Measurements from ENCODE around the gene ZFAND6.
"Not testable (repeated sequence)": the region's sequence is repeated elsewhere in the genome, so short reads cannot be mapped to it uniquely, and the experiment has no call there.

ZFAND6 gene

GRCh38 chr15:80151576-80151975 lies 92.1 kb downstream of the ZFAND6 start:
- Histone ChIP-seq H3K4me3 (no peak overlapping the region), H3K9me3 (no peaks in the 10 kb centered on the region), H3K4me1 (peaks cover 8% of the 10 kb centered on the region), H3K27me3 (ENCODE audit: low read depth) (no peaks in the 10 kb centered on the region), H3K36me3 (replicated peaks) (no peaks in the 10 kb centered on the region)
- in situ Hi-C loops (cut with MboI; ENCODE audit: low sequenced_read_pairs): loop anchor here (25.0 kb wide), 1 partner anchor 814 kb away; no protein-coding TSS in a partner anchor
- DNase-seq (ENCODE audit: low spot score in 2 of 2): no peak

GRCh38 chr15:80152180-80152895 lies 92.9 kb downstream of the ZFAND6 start:
- no peaks in the 10 kb centered on the region for H3K27me3 ChIP-seq (ENCODE audit: low read depth)
- peaks cover 8% of the 10 kb centered on the region for H3K4me1 ChIP-seq
- no peaks in the 10 kb centered on the region for H3K9me3 ChIP-seq
- H3K36me3 ChIP-seq (replicated peaks): no peaks in the 10 kb centered on the region
- peak; percentile 99 to 100 for DNase-seq (ENCODE audit: low spot score in 2 of 2)
- H3K4me3 ChIP-seq: peak overlapping the region; percentile 70
- in situ Hi-C loops (cut with MboI; ENCODE audit: low sequenced_read_pairs): loop anchor here (25.0 kb wide), 1 partner anchor 815 kb away; no protein-coding TSS in a partner anchor

- H3K27me3 ChIP-seq (ENCODE audit: low read depth): no peaks in the 10 kb centered on the region
- peak; percentile 52 to 58 for DNase-seq (ENCODE audit: low spot score in 2 of 2)
- peaks cover 5% of the 10 kb centered on the region for H3K36me3 ChIP-seq (replicated peaks)
- H3K9me3 ChIP-seq: no peaks in the 10 kb centered on the region
- peak within 1 kb of the TSS; percentile 70 for H3K4me3 ChIP-seq
- in situ Hi-C loops (cut with MboI; ENCODE audit: low sequenced_read_pairs): loop anchor here (25.0 kb wide), 1 partner anchor 816 kb away; no protein-coding TSS in a partner anchor
- peaks cover 8% of the 10 kb centered on the region for H3K4me1 ChIP-seq
Observed at GRCh38 chr15:80152896-80153876, 93.7 kb downstream of the ZFAND6 start, which contains the start of gene FAH. TSS of gene FAH (plus strand) at chr15:80152999. CDS start at chr15:80153055, 56 bp downstream.

GRCh38 chr15:80153900-80154299 lies 94.4 kb downstream of the ZFAND6 start:
- Histone ChIP-seq H3K9me3 (no peaks in the 10 kb centered on the region), H3K4me3 (no peak overlapping the region), H3K36me3 (replicated peaks) (peaks cover 12% of the 10 kb centered on the region), H3K4me1 (peaks cover 8% of the 10 kb centered on the region), H3K27me3 (ENCODE audit: low read depth) (no peaks in the 10 kb centered on the region)
- in situ Hi-C loops (cut with MboI; ENCODE audit: low sequenced_read_pairs): loop anchor here (25.0 kb wide), 1 partner anchor 817 kb away; no protein-coding TSS in a partner anchor
- DNase-seq (ENCODE audit: low spot score in 2 of 2): no peak

- Histone ChIP-seq H3K4me1 (peaks cover 8% of the 10 kb centered on the region), H3K9me3 (no peaks in the 10 kb centered on the region), H3K36me3 (replicated peaks) (peaks cover 14% of the 10 kb centered on the region), H3K27me3 (ENCODE audit: low read depth) (no peaks in the 10 kb centered on the region), H3K4me3 (no peak overlapping the region)
- no peak for DNase-seq (ENCODE audit: low spot score in 2 of 2)
- in situ Hi-C loops (cut with MboI; ENCODE audit: low sequenced_read_pairs): loop anchor here (25.0 kb wide), 1 partner anchor 817 kb away; no protein-coding TSS in a partner anchor
Observed at GRCh38 chr15:80154336-80154735, 94.9 kb downstream of the ZFAND6 start.

- H3K36me3 ChIP-seq (replicated peaks): peaks cover 20% of the 10 kb centered on the region
- H3K4me1 ChIP-seq: peaks cover 8% of the 10 kb centered on the region
- H3K4me3 ChIP-seq: no peak overlapping the region
- DNase-seq (ENCODE audit: low spot score in 2 of 2): no peak
- H3K27me3 ChIP-seq (ENCODE audit: low read depth): no peaks in the 10 kb centered on the region
- in situ Hi-C loops (cut with MboI; ENCODE audit: low sequenced_read_pairs): loop anchor here (25.0 kb wide), 1 partner anchor 818 kb away; no protein-coding TSS in a partner anchor
- H3K9me3 ChIP-seq: no peaks in the 10 kb centered on the region
Observed at GRCh38 chr15:80155001-80155377, 95.5 kb downstream of the ZFAND6 start.

- in situ Hi-C loops (cut with MboI; ENCODE audit: low sequenced_read_pairs): loop anchor here (25.0 kb wide), 1 partner anchor 818 kb away; no protein-coding TSS in a partner anchor
- H3K27me3 ChIP-seq (ENCODE audit: low read depth): not testable (repeated sequence)
Observed at GRCh38 chr15:80155378-80156175, 96.1 kb downstream of the ZFAND6 start.

GRCh38 chr15:80156176-80156720 lies 96.8 kb downstream of the ZFAND6 start:
- in situ Hi-C loops (cut with MboI; ENCODE audit: low sequenced_read_pairs): loop anchor here (25.0 kb wide), 1 partner anchor 819 kb away; no protein-coding TSS in a partner anchor
- peaks cover 30% of the 10 kb centered on the region for H3K36me3 ChIP-seq (replicated peaks)
- no peaks in the 10 kb centered on the region for H3K9me3 ChIP-seq
- H3K4me3 ChIP-seq: no peak overlapping the region
- no peak for DNase-seq (ENCODE audit: low spot score in 2 of 2)
- H3K27me3 ChIP-seq (ENCODE audit: low read depth): no peaks in the 10 kb centered on the region
- H3K4me1 ChIP-seq: peaks cover 8% of the 10 kb centered on the region

More at GRCh38 chr15:80155378-80156175, 96.1 kb downstream of the ZFAND6 start:
- not testable (repeated sequence) for H3K9me3 ChIP-seq; H3K4me1 ChIP-seq; H3K4me3 ChIP-seq; DNase-seq (ENCODE audit: low spot score in 2 of 2)
- peaks cover 26% of the 10 kb centered on the region for H3K36me3 ChIP-seq (replicated peaks)

- Histone ChIP-seq H3K27me3 (ENCODE audit: low read depth) (no peaks in the 10 kb centered on the region), H3K4me1 (peaks cover 8% of the 10 kb centered on the region), H3K9me3 (no peaks in the 10 kb centered on the region), H3K36me3 (replicated peaks) (peaks cover 38% of the 10 kb centered on the region), H3K4me3 (no peak overlapping the region)
- DNase-seq (ENCODE audit: low spot score in 2 of 2): no peak
- in situ Hi-C loops (cut with MboI; ENCODE audit: low sequenced_read_pairs): loop anchor here (25.0 kb wide), 1 partner anchor 820 kb away; no protein-coding TSS in a partner anchor
Observed at GRCh38 chr15:80157215-80157614, 97.7 kb downstream of the ZFAND6 start.

GRCh38 chr15:80159301-80159700 lies 99.8 kb downstream of the ZFAND6 start:
- H3K9me3 ChIP-seq: no peaks in the 10 kb centered on the region
- H3K4me3 ChIP-seq: no peak overlapping the region
- in situ Hi-C loops (cut with MboI; ENCODE audit: low sequenced_read_pairs): loop anchor here (25.0 kb wide), 1 partner anchor 822 kb away; no protein-coding TSS in a partner anchor
- H3K4me1 ChIP-seq: no peaks in the 10 kb centered on the region
- peaks cover 56% of the 10 kb centered on the region for H3K36me3 ChIP-seq (replicated peaks)
- H3K27me3 ChIP-seq (ENCODE audit: low read depth): no peaks in the 10 kb centered on the region
- DNase-seq (ENCODE audit: low spot score in 2 of 2): no peak

- no peaks in the 10 kb centered on the region for H3K27me3 ChIP-seq (ENCODE audit: low read depth)
- in situ Hi-C loops (cut with MboI; ENCODE audit: low sequenced_read_pairs): loop anchor here (25.0 kb wide), 1 partner anchor 823 kb away; no protein-coding TSS in a partner anchor
- H3K36me3 ChIP-seq (replicated peaks): peaks cover 63% of the 10 kb centered on the region
- no peak overlapping the region for H3K4me3 ChIP-seq
- DNase-seq (ENCODE audit: low spot score in 2 of 2): no peak
- no peaks in the 10 kb centered on the region for H3K4me1 ChIP-seq
- H3K9me3 ChIP-seq: no peaks in the 10 kb centered on the region
Observed at GRCh38 chr15:80159811-80160569, 100.5 kb downstream of the ZFAND6 start.

GRCh38 chr15:80160570-80161156 lies 101.2 kb downstream of the ZFAND6 start:
- Histone ChIP-seq H3K4me3 (no peak overlapping the region), H3K36me3 (replicated peaks) (peaks cover 63% of the 10 kb centered on the region), H3K9me3 (no peaks in the 10 kb centered on the region), H3K27me3 (ENCODE audit: low read depth) (no peaks in the 10 kb centered on the region), H3K4me1 (no peaks in the 10 kb centered on the region)
- in situ Hi-C loops (cut with MboI; ENCODE audit: low sequenced_read_pairs): loop anchor here (25.0 kb wide), 1 partner anchor 823 kb away; no protein-coding TSS in a partner anchor
- no peak for DNase-seq (ENCODE audit: low spot score in 2 of 2)
